Esophagus squamous epithelium (tissue), 5 donors: ENCODE data around the gene ATP6V0D1. TPM values are rescaled to one million over a fixed set of nuclear protein-coding genes. Genes with fewer than 3 reads are reported as not detected.
A peak's percentile ranks its signal among the peaks of the same experiment; 100 is the strongest.
"Not testable (repeated sequence)": the region's sequence is repeated elsewhere in the genome, so short reads cannot be mapped to it uniquely, and the experiment has no call there.

Experiments used
- DNase-seq: peaks from one replicate; lab custom pipeline; 2025; lab: John Stamatoyannopoulos, UW
- H3K27ac ChIP-seq, 4 donors: fragments of 200-600 bp; sonication (generic); one replicate each; pipeline ENCODE4 v1.5.1; 2016 to 2019; ENCODE audit warnings: mild to moderate bottlenecking in 1 of 4
- H3K27me3 ChIP-seq, 4 donors: fragments of 200-600 bp; sonication (generic); 1 replicate in 3 of 4; 2 replicates in 1 of 4; pipeline versions ENCODE4 v1.5.1 to v1.6.0; 2017 to 2021; ENCODE audit warnings: antibody characterized with exemption in 1 of 4
- H3K36me3 ChIP-seq, 3 donors: fragments of 200-600 bp; sonication (generic); one replicate each; pipeline ENCODE4 v1.5.1; 2016 to 2019
- H3K4me1 ChIP-seq, 3 donors: fragments of 200-600 bp; sonication (generic); one replicate each; pipeline ENCODE4 v1.5.1; 2017 to 2019
- H3K4me3 ChIP-seq, 4 donors: fragments of 200-600 bp; sonication (generic); 1 replicate in 3 of 4; 2 replicates in 1 of 4; pipeline ENCODE4 v1.5.1; 2016 to 2019; ENCODE audit warnings: mild to moderate bottlenecking in 2 of 4, moderate library complexity in 1 of 4
- H3K9me3 ChIP-seq, 3 donors: fragments of 200-600 bp; sonication (generic); one replicate each; pipeline ENCODE4 v1.5.1; 2016 to 2019
- POLR2A ChIP-seq, 4 donors: fragments of 450-650 bp; IDR thresholded peaks; one replicate each; pipeline ENCODE4 v1.6.1; 2017; ENCODE audit warnings: antibody characterized with exemption in 4 of 4, mild to moderate bottlenecking in 4 of 4, moderate library complexity in 3 of 4
- WGBS, 2 donors: methylation state at CpG; one replicate each; pipeline ENCODE4 v1.1.5; 2018; 5-methylcytosine and 5-hydroxymethylcytosine counted together
- intact Hi-C: fragments of 100-400 bp; cut with DNase I; formaldehyde crosslinking; loops from one replicate; pipeline ENCODE4 v1.15.0; 2022
- total RNA-seq, 4 donors: library from RNA; depleted of rRNA; stranded (reverse); fragments of >200 nt; gene quantifications; one replicate each; pipeline ENCODE4 v1.1.0, GENCODE V29; 2016
- TF ChIP-seq, protein P1 (sequence below), 6 experiments: fragments of 450-650 bp in 4 of 6; fragments of 200-600 bp in 2 of 6; sonication (generic) in 2 of 6; IDR thresholded peaks; one replicate each; pipeline ENCODE4 v1.5.1; 2016 to 2019; ENCODE audit warnings: antibody characterized with exemption in 6 of 6, mild to moderate bottlenecking in 4 of 6, moderate library complexity in 4 of 6
- donor health status: DM: yes; HTN: yes; CAD: no.

The ATP6V0D1 gene
- total RNA-seq, 4 donors from 2014 or later = 99.4 to 158 (median 131) TPM

DNA sequence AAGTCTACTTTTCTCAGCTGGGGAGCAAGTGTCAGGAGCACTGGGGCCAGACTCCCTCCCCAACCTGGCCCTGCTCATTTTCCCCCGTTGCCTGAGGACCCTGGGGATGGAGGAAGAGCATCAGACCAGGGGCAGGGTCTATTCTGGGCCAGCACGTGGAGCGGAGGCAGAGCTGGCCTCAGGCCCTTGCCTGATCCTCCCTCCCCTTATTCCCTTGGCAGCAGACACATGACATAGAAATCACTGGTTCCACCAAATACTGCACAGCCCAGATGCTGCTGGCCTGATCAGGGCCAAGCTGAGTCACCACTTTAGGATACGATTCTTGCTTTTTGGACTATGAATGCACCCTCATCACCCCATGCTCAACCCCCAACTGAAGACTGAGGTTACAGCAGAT is 18.1 kb upstream of the ATP6V0D1 start:
- 40 to 56% methylated on average over 3 to 4 of the region's 4 CpGs for WGBS, 2 donors
- TF ChIP-seq, protein P1, sequence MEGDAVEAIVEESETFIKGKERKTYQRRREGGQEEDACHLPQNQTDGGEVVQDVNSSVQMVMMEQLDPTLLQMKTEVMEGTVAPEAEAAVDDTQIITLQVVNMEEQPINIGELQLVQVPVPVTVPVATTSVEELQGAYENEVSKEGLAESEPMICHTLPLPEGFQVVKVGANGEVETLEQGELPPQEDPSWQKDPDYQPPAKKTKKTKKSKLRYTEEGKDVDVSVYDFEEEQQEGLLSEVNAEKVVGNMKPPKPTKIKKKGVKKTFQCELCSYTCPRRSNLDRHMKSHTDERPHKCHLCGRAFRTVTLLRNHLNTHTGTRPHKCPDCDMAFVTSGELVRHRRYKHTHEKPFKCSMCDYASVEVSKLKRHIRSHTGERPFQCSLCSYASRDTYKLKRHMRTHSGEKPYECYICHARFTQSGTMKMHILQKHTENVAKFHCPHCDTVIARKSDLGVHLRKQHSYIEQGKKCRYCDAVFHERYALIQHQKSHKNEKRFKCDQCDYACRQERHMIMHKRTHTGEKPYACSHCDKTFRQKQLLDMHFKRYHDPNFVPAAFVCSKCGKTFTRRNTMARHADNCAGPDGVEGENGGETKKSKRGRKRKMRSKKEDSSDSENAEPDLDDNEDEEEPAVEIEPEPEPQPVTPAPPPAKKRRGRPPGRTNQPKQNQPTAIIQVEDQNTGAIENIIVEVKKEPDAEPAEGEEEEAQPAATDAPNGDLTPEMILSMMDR (IDR thresholded peaks at IDR 0.05) = no peak
- TF ChIP-seq POLR2A (IDR thresholded peaks at IDR 0.05) = no peak
- H3K27me3 ChIP-seq = no peaks in the 10 kb centered on the region
- no peak for DNase-seq
- H3K27ac ChIP-seq = peak overlapping the region in 1 of 4 donors; percentile 39
- no peaks in the 10 kb centered on the region for H3K9me3 ChIP-seq
- peaks cover 0 to 9% (median 0%) of the 10 kb centered on the region in 3 donors for H3K4me1 ChIP-seq
- H3K36me3 ChIP-seq = no peaks in the 10 kb centered on the region
- intact Hi-C loops = no loop called here
- H3K4me3 ChIP-seq = no peak overlapping the region

DNA sequence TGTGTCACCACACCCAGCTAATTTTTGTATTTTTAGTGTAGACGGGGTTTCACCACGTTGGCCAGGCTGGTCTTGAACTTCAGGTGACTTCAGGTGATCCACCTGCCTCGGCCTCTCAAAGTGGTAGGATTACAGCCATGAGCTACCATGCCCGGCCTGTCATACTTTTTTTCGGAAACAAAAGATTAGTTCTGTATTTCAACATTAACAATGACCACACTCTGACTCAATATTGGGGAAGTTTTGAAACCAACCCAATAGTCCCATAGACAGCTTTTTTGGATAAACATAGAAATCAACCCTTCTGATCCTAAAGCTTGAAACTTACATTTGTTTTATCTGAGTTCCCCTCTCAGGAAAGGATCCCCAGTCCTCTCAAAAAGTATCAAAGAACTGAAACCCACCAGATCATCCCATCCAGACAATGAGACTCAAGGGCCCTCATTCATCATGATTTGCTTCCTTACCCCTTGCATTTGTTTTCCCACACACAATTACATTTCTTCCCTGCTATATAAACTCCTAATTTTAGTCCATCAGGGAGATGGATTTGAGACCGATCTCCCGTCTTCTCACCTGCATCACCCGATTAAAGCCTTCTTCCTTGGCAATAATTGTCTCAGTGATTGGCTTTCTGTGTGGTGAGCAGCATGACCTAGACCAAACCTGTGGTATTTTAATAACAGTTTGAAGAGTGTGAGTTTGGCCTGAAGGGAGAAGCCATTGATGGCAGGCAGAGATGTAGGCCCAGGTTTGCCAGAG is 9.6 kb upstream of the ATP6V0D1 start:
- Histone ChIP-seq H3K4me3 (no peak overlapping the region), H3K27ac (peak overlapping the region in 1 of 4 donors; percentile 55), H3K9me3 (no peaks in the 10 kb centered on the region), H3K4me1 (peaks cover 0 to 25% (median 0%) of the 10 kb centered on the region in 3 donors), H3K36me3 (peaks cover 0 to 15% (median 0%) of the 10 kb centered on the region in 3 donors), H3K27me3 (no peaks in the 10 kb centered on the region)
- 62 to 68% methylated on average over 7 to 8 of the region's 8 CpGs for WGBS, 2 donors
- no peak for DNase-seq
- no peak for TF ChIP-seq POLR2A (IDR thresholded peaks at IDR 0.05)
- TF ChIP-seq, protein P1 (IDR thresholded peaks at IDR 0.05) = no peak
- intact Hi-C loops = no loop called here

DNA sequence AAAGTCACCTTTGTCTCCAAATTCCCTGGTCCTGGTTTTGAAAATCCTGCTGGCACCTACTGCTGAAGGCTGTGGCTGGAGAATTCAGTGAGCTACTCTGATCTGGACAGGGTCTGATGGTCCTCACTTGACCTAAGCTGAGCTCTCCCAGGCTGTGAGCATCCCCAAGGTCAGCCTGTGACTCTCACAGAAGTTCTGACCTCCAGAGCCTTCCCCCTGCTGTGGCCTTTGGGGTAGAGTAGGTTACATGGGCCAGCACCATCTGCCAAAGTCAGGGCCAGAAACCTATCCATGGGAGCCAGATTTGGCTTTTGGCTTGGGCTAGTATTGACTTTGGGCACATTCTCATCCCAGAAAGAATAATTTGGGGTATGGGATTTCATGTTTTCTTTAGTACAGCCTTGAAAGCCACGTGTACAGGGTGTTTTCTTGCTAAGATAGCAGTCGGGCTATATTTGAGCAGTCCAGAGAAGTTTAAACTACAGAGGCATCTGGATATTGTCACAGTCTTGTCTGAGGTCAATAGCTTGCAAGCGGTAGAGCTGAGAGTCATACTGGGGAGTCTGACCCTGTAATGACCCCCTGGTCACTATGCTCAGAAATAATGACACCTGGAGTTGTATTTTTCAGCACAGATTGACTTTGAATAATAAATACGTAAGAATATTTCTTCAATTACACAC is 8.6 kb upstream of the ATP6V0D1 start:
- Histone ChIP-seq H3K4me3 (no peak overlapping the region), H3K36me3 (peaks cover 0 to 23% (median 0%) of the 10 kb centered on the region in 3 donors), H3K9me3 (no peaks in the 10 kb centered on the region), H3K27me3 (no peaks in the 10 kb centered on the region), H3K4me1 (peaks cover 0 to 25% (median 0%) of the 10 kb centered on the region in 3 donors), H3K27ac (peak overlapping the region in 1 of 4 donors; percentile 55)
- DNase-seq = no peak
- intact Hi-C loops = no loop called here
- WGBS, 2 donors = 79 to 81% methylated on average over 4 of the region's 4 CpGs
- TF ChIP-seq POLR2A (IDR thresholded peaks at IDR 0.05) = no peak
- TF ChIP-seq, protein P1 (IDR thresholded peaks at IDR 0.05) = no peak

DNA sequence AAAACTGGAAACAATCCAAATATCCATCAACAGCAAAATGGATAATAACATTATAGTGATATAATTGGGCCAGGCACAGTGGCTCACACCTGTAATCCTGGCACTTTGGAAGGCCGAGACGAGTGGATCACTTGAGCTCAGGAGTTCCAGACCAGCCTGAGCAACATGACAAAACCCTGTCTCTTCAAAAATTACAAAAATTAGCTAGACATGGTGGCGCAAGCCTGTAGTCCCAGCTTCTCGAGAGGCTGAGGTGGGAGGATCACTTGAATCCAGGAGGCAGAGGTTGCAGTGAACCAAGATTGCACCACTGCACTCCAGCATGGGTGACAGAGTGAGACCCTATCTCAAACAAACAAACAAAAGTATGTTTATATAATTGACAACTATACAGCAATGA is 6.6 kb upstream of the ATP6V0D1 start:
- H3K4me3 ChIP-seq, H3K9me3 ChIP-seq, H3K27me3 ChIP-seq, DNase-seq, intact Hi-C loops, H3K27ac ChIP-seq: not testable (repeated sequence)
- 83 to 96% methylated on average over 4 of the region's 4 CpGs for WGBS, 2 donors
- peaks cover 4 to 28% (median 7%) of the 10 kb centered on the region in 3 donors for H3K4me1 ChIP-seq
- peaks cover 0 to 31% (median 0%) of the 10 kb centered on the region in 3 donors for H3K36me3 ChIP-seq

DNA sequence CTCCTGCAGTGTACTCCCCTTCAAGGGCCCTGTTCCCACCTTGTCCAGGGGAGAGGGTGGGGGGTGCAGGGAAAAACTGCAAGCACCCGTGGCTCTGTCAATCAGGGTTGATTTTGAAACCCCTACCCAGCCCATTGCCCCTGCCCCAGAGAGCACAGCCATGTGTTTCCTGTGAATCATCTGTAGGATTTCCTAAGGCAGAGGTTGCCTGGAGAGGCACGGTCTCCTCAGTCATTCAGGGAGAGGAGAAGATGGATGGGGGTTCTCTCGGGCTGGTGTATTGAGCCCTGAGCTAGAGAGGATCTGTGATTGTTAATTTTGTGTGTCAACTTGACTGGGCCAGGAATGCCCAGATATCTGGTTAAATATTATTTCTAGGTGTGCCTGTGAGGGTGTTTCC is 5.8 kb upstream of the ATP6V0D1 start:
- 36 to 50% methylated on average over 2 of the region's 3 CpGs for WGBS, 2 donors
- H3K36me3 ChIP-seq = peaks cover 0 to 25% (median 0%) of the 10 kb centered on the region in 3 donors
- H3K9me3 ChIP-seq = no peaks in the 10 kb centered on the region
- no peak overlapping the region for H3K27ac ChIP-seq
- no peak for TF ChIP-seq POLR2A (IDR thresholded peaks at IDR 0.05)
- TF ChIP-seq, protein P1 (IDR thresholded peaks at IDR 0.05) = no peak
- H3K27me3 ChIP-seq = no peaks in the 10 kb centered on the region
- no peak for DNase-seq
- peaks cover 10 to 36% (median 14%) of the 10 kb centered on the region in 3 donors for H3K4me1 ChIP-seq
- H3K4me3 ChIP-seq = no peak overlapping the region
- intact Hi-C loops = no loop called here
